BLaER1 treated with 17β-estradiol and CSF1 and Interleukin-3, amounts not matched to agents 10 nM and 100 nM (cell line): Measurements from ENCODE around the gene FGD4.

Source experiments
- H3K27ac ChIP-seq, 11 experiments: shearing (Covaris generic); formaldehyde crosslinking; 2 replicates each; pipeline ENCODE4 v1.8.1; 2022
- H3K27me3 ChIP-seq, 11 experiments: shearing (Covaris generic); formaldehyde crosslinking; 2 replicates each; pipeline ENCODE4 v1.8.1; 2022
- H3K36me3 ChIP-seq, 11 experiments: shearing (Covaris generic); formaldehyde crosslinking; 2 replicates each; pipeline ENCODE4 v1.8.1; 2022
- H3K4me1 ChIP-seq, 10 experiments: shearing (Covaris generic); formaldehyde crosslinking; 2 replicates each; pipeline ENCODE4 v1.8.1; 2022
- H3K4me2 ChIP-seq, 11 experiments: shearing (Covaris generic); formaldehyde crosslinking; 2 replicates each; pipeline ENCODE4 v1.8.1; 2022
- H3K4me3 ChIP-seq, 10 experiments: shearing (Covaris generic); formaldehyde crosslinking; 2 replicates each; pipeline ENCODE4 v1.8.1; 2022
- H3K9ac ChIP-seq, 11 experiments: shearing (Covaris generic); formaldehyde crosslinking; 2 replicates each; pipeline ENCODE4 v1.8.1; 2022
- H3K9me3 ChIP-seq, 11 experiments: shearing (Covaris generic); formaldehyde crosslinking; replicated peaks in 1 of 11; 2 replicates each; pipeline ENCODE4 v1.8.1; 2022
- H4K20me1 ChIP-seq, 11 experiments: shearing (Covaris generic); formaldehyde crosslinking; 2 replicates each; pipeline ENCODE4 v1.8.1; 2022
- Cebpa-rat ChIP-seq, 11 experiments: shearing (Covaris generic); IDR thresholded peaks; 2 replicates each; pipeline ENCODE4 v1.8.1; 2022

Gene FGD4

GRCh38 chr12:32475724-32476123 is 76.4 kb downstream of the FGD4 start:
- Histone ChIP-seq H3K27ac (peak overlapping the region in 3 of 11 experiments; percentile 38 to 61 (median 51); a peak in 5 of 22 replicates), H3K4me2 (peak overlapping the region in 4 of 11 experiments; percentile 29 to 86 (median 72); a peak in 8 of 22 replicates), H3K36me3 (no peaks in the 10 kb centered on the region), H3K9ac (no peak overlapping the region), H3K27me3 (no peaks in the 10 kb centered on the region), H3K4me1 (peaks cover 0 to 62% (median 17%) of the 10 kb centered on the region in 10 experiments; a peak in 17 of 20 replicates), H4K20me1 (no peaks in the 10 kb centered on the region), H3K4me3 (no peak overlapping the region), H3K9me3 (peaks cover 0 to 26% (median 5%) of the 10 kb centered on the region in 11 experiments; a peak in 14 of 22 replicates)
- TF ChIP-seq Cebpa-rat (IDR thresholded peaks at IDR 0.05) = no peak

GRCh38 chr12:32476446-32476845 is 77.1 kb downstream of the FGD4 start:
- no peak overlapping the region; a peak in 1 of 22 replicates for H3K9ac ChIP-seq
- no peaks in the 10 kb centered on the region for H4K20me1 ChIP-seq
- H3K27me3 ChIP-seq = no peaks in the 10 kb centered on the region
- H3K36me3 ChIP-seq = no peaks in the 10 kb centered on the region
- peak overlapping the region in 4 of 11 experiments; percentile 16 to 61 (median 44); a peak in 5 of 22 replicates for H3K27ac ChIP-seq
- H3K4me1 ChIP-seq = peaks cover 0 to 70% (median 19%) of the 10 kb centered on the region in 10 experiments; a peak in 17 of 20 replicates
- H3K4me2 ChIP-seq = peak overlapping the region in 4 of 11 experiments; percentile 29 to 86 (median 72); a peak in 8 of 22 replicates
- H3K9me3 ChIP-seq = peaks cover 0 to 21% (median 5%) of the 10 kb centered on the region in 11 experiments; a peak in 11 of 22 replicates
- no peak overlapping the region for H3K4me3 ChIP-seq
- no peak for TF ChIP-seq Cebpa-rat (IDR thresholded peaks at IDR 0.05)

GRCh38 chr12:32477714-32478113 is 78.4 kb downstream of the FGD4 start:
- Histone ChIP-seq H3K4me2 (peak overlapping the region in 7 of 11 experiments; percentile 6 to 86 (median 22); a peak in 8 of 22 replicates), H3K4me3 (no peak overlapping the region), H3K36me3 (no peaks in the 10 kb centered on the region), H3K9ac (no peak overlapping the region), H3K27ac (peak overlapping the region in 2 of 11 experiments; percentile 5 to 39; a peak in 2 of 22 replicates), H4K20me1 (no peaks in the 10 kb centered on the region), H3K27me3 (no peaks in the 10 kb centered on the region), H3K4me1 (peaks cover 9 to 80% (median 30%) of the 10 kb centered on the region in 10 experiments), H3K9me3 (peaks cover 0 to 9% (median 0%) of the 10 kb centered on the region in 11 experiments; a peak in 8 of 22 replicates)
- TF ChIP-seq Cebpa-rat (IDR thresholded peaks at IDR 0.05) = no peak

GRCh38 chr12:32478166-32478565 is 78.8 kb downstream of the FGD4 start:
- Histone ChIP-seq H3K36me3 (no peaks in the 10 kb centered on the region), H3K4me3 (no peak overlapping the region), H4K20me1 (no peaks in the 10 kb centered on the region), H3K27me3 (no peaks in the 10 kb centered on the region), H3K9me3 (peaks cover 0 to 8% (median 0%) of the 10 kb centered on the region in 11 experiments; a peak in 6 of 22 replicates), H3K27ac (peak overlapping the region in 2 of 11 experiments; percentile 49 to 59; a peak in 1 of 22 replicates), H3K4me1 (peaks cover 13 to 84% (median 34%) of the 10 kb centered on the region in 10 experiments), H3K4me2 (peak overlapping the region in 6 of 11 experiments; percentile 6 to 86 (median 51); a peak in 9 of 22 replicates), H3K9ac (no peak overlapping the region)
- TF ChIP-seq Cebpa-rat (IDR thresholded peaks at IDR 0.05) = no peak

GRCh38 chr12:32478858-32479725 is 79.7 kb downstream of the FGD4 start:
- Histone ChIP-seq H3K9me3 (peaks cover 0 to 7% (median 0%) of the 10 kb centered on the region in 11 experiments; a peak in 1 of 22 replicates), H3K4me2 (peak overlapping the region in 4 of 11 experiments; percentile 40 to 86 (median 84); a peak in 7 of 22 replicates)
- TF ChIP-seq Cebpa-rat (IDR thresholded peaks at IDR 0.05) = no peak

GRCh38 chr12:32482226-32482625 is 82.9 kb downstream of the FGD4 start:
- peak overlapping the region in 5 of 11 experiments; percentile 50 to 84 (median 79); a peak in 10 of 22 replicates for H3K9ac ChIP-seq
- no peaks in the 10 kb centered on the region for H3K27me3 ChIP-seq
- H3K9me3 ChIP-seq = 0 out of 22 replicates have a peak, but pooled peaks cover 0 to 6% (median 0%) of the 10 kb centered on the region in 11 experiments
- H3K4me2 ChIP-seq = peak overlapping the region; percentile 26 to 91 (median 65); a peak in 21 of 22 replicates
- peaks cover 20 to 99% (median 40%) of the 10 kb centered on the region in 10 experiments for H3K4me1 ChIP-seq
- TF ChIP-seq Cebpa-rat (IDR thresholded peaks at IDR 0.05) = peak in 2 of 11 experiments; percentile 30 to 54; a peak in 3 of 22 replicates
- H3K36me3 ChIP-seq = no peaks in the 10 kb centered on the region
- peak overlapping the region in 4 of 10 experiments; percentile 2 to 18 (median 14); a peak in 4 of 20 replicates for H3K4me3 ChIP-seq
- H4K20me1 ChIP-seq = no peaks in the 10 kb centered on the region
- peak overlapping the region in 7 of 11 experiments; percentile 26 to 97 (median 77); a peak in 14 of 22 replicates for H3K27ac ChIP-seq

More at GRCh38 chr12:32478858-32479725, 79.7 kb downstream of the FGD4 start:
- H3K27me3 ChIP-seq = no peaks in the 10 kb centered on the region
- no peak overlapping the region for H3K4me3 ChIP-seq
- H3K9ac ChIP-seq = peak overlapping the region in 1 of 11 experiments; percentile 20; a peak in 1 of 22 replicates
- no peaks in the 10 kb centered on the region for H4K20me1 ChIP-seq
- no peaks in the 10 kb centered on the region for H3K36me3 ChIP-seq
- peaks cover 20 to 92% (median 42%) of the 10 kb centered on the region in 10 experiments for H3K4me1 ChIP-seq
- peak overlapping the region in 4 of 11 experiments; percentile 14 to 59 (median 33); a peak in 6 of 22 replicates for H3K27ac ChIP-seq

GRCh38 chr12:32483499-32483898 is 84.1 kb downstream of the FGD4 start:
- Histone ChIP-seq H3K27me3 (no peaks in the 10 kb centered on the region), H3K9ac (peak overlapping the region in 5 of 11 experiments; percentile 39 to 84 (median 79); a peak in 9 of 22 replicates), H4K20me1 (no peaks in the 10 kb centered on the region), H3K4me2 (peak overlapping the region; percentile 26 to 91 (median 65); a peak in 21 of 22 replicates), H3K36me3 (no peaks in the 10 kb centered on the region), H3K9me3 (0 out of 22 replicates have a peak, but pooled peaks cover 0 to 6% (median 0%) of the 10 kb centered on the region in 11 experiments), H3K4me1 (peaks cover 20 to 87% (median 31%) of the 10 kb centered on the region in 10 experiments), H3K27ac (peak overlapping the region in 7 of 11 experiments; percentile 26 to 97 (median 77); a peak in 14 of 22 replicates), H3K4me3 (0 out of 20 replicates have a peak overlapping the region, but pooled peaks of 3 of the 10 experiments have one; percentile 2 to 18 (median 10))
- no peak for TF ChIP-seq Cebpa-rat (IDR thresholded peaks at IDR 0.05)

- Histone ChIP-seq H4K20me1 (no peaks in the 10 kb centered on the region), H3K9me3 (0 out of 22 replicates have a peak, but pooled peaks cover 0 to 6% (median 0%) of the 10 kb centered on the region in 11 experiments), H3K9ac (peak overlapping the region in 3 of 11 experiments; percentile 9 to 79 (median 51); a peak in 3 of 22 replicates), H3K4me3 (no peak overlapping the region), H3K36me3 (no peaks in the 10 kb centered on the region), H3K4me1 (peaks cover 20 to 82% (median 30%) of the 10 kb centered on the region in 10 experiments), H3K27me3 (no peaks in the 10 kb centered on the region), H3K4me2 (peak overlapping the region in 7 of 11 experiments; percentile 46 to 91 (median 73); a peak in 13 of 22 replicates), H3K27ac (peak overlapping the region in 5 of 11 experiments; percentile 76 to 97 (median 93); a peak in 11 of 22 replicates)
- no peak for TF ChIP-seq Cebpa-rat (IDR thresholded peaks at IDR 0.05)
Measured at GRCh38 chr12:32483993-32484392, 84.6 kb downstream of the FGD4 start.
